Keratinocyte (primary cell): ENCODE measurements around the gene PLAAT1. TPM values are rescaled to one million over a fixed set of nuclear protein-coding genes. Genes with fewer than 3 reads are reported as not detected.
A peak's percentile ranks its signal among the peaks of the same experiment; 100 is the strongest.

ENCODE experiments used
- DNase-seq: peaks from one replicate; pipeline ENCODE4 v3.0.0-alpha.2; 2011; ENCODE audit warnings: low read depth, missing footprints, low spot score
- FAIRE-seq: peaks from 2 replicates; lab custom pipeline; 2011; peaks lifted over from hg19 to GRCh38; lab: Jason Lieb, UNC
- H2AFZ ChIP-seq: 2 replicates; pipeline ENCODE4 v1.6.0; 2012; ENCODE audit warnings: low read length, control low read depth, inconsistent platforms; ENCODE audit not compliant: control insufficient read depth
- H3K27ac ChIP-seq: 2 replicates; pipeline ENCODE4 v1.5.1; 2011; ENCODE audit warnings: low read length; ENCODE audit not compliant: control insufficient read depth, insufficient read depth
- H3K27me3 ChIP-seq: 3 replicates; pipeline ENCODE4 v1.6.0; 2011; ENCODE audit warnings: low read length; ENCODE audit not compliant: control insufficient read depth, insufficient read depth; ENCODE audit errors: extremely low read depth
- H3K36me3 ChIP-seq, 2 experiments: 2 replicates in 1 of 2; 3 replicates in 1 of 2; pipeline ENCODE4 v1.5.1; 2011; ENCODE audit warnings: low read length in 2 of 2, mild to moderate bottlenecking in 1 of 2; ENCODE audit not compliant: control insufficient read depth in 2 of 2, insufficient read depth in 2 of 2; ENCODE audit errors: extremely low read depth in 1 of 2
- H3K4me1 ChIP-seq: 3 replicates; pipeline ENCODE4 v1.5.1; 2011; ENCODE audit warnings: low read length; ENCODE audit not compliant: control insufficient read depth, insufficient read depth; ENCODE audit errors: extremely low read depth
- H3K4me2 ChIP-seq: 3 replicates; pipeline ENCODE4 v1.6.0; 2011; ENCODE audit warnings: low read depth, low read length; ENCODE audit not compliant: control insufficient read depth, insufficient read depth; ENCODE audit errors: extremely low read depth
- H3K4me3 ChIP-seq, 3 experiments: fragments of 200-600 bp in 1 of 3; sonication (generic) in 1 of 3; 2 replicates in 2 of 3; 3 replicates in 1 of 3; pipeline ENCODE4 v1.5.1; 2011 to 2016; ENCODE audit warnings: low read length in 3 of 3, mild to moderate bottlenecking in 3 of 3, control low read depth in 2 of 3, inconsistent platforms in 1 of 3, low read depth in 1 of 3, mixed read lengths in 1 of 3, mixed run types in 1 of 3, moderate library complexity in 1 of 3; ENCODE audit not compliant: control insufficient read depth in 2 of 3, insufficient read depth in 2 of 3; ENCODE audit errors: extremely low read depth in 1 of 3
- H3K79me2 ChIP-seq: 2 replicates; pipeline ENCODE4 v1.6.0; 2012; ENCODE audit warnings: low read length; ENCODE audit not compliant: control insufficient read depth, insufficient read depth
- H3K9ac ChIP-seq: 3 replicates; pipeline ENCODE4 v1.6.0; 2011; ENCODE audit warnings: low read length; ENCODE audit not compliant: control insufficient read depth, insufficient read depth; ENCODE audit errors: extremely low read depth
- H3K9me1 ChIP-seq: 3 replicates; pipeline ENCODE4 v1.6.0; 2011; ENCODE audit warnings: low read length; ENCODE audit not compliant: control insufficient read depth, insufficient read depth; ENCODE audit errors: extremely low read depth
- H3K9me3 ChIP-seq: 2 replicates; pipeline ENCODE4 v1.5.1; 2012; ENCODE audit warnings: low read depth, low read length; ENCODE audit not compliant: control insufficient read depth
- H4K20me1 ChIP-seq: 3 replicates; pipeline ENCODE4 v1.6.0; 2011; ENCODE audit warnings: low read length; ENCODE audit not compliant: control insufficient read depth, insufficient read depth; ENCODE audit errors: extremely low read depth
- EZH2 ChIP-seq: IDR thresholded peaks from one replicate; pipeline ENCODE4 v1.6.1; 2012; ENCODE audit warnings: inconsistent platforms, mild to moderate bottlenecking, low read length, moderate library complexity
- dilution Hi-C: fragments of 300-500 bp; cut with MboI; formaldehyde crosslinking; loops from one replicate; pipeline ENCODE4 v1.7.0; 2020; ENCODE audit warnings: low sequenced_read_pairs; ENCODE audit not compliant: extremely low pct_ligation_motif_present
- polyA plus RNA-seq, 5 experiments: library from polyadenylated mRNA; depleted of rRNA in 3 of 5; stranded (reverse) in 3 of 5; stranded (forward) in 1 of 5; unstranded in 1 of 5; fragments of >200 nt; gene quantifications; 1 replicate in 1 of 5; 2 replicates in 3 of 5; 3 replicates in 1 of 5; pipeline versions ENCODE4 v1.2.1 to v1.2.3, GENCODE V29; 2011 to 2012; ENCODE audit warnings: missing spikeins in 2 of 5, low read depth in 1 of 5, low replicate concordance in 1 of 5
- TF ChIP-seq, protein P1 (sequence below), 3 experiments: IDR thresholded peaks in 1 of 3; conservative IDR thresholded peaks in 1 of 3; optimal IDR thresholded peaks in 1 of 3; 2 replicates in 2 of 3; 3 replicates in 1 of 3; pipeline versions ENCODE3 to v1.5.1; 2011; ENCODE audit warnings: low read length in 3 of 3, mild to moderate bottlenecking in 3 of 3, moderate library complexity in 2 of 3, control low read depth in 1 of 3, inconsistent platforms in 1 of 3; ENCODE audit not compliant: insufficient read depth in 2 of 3; ENCODE audit errors: extremely low read depth in 1 of 3

Gene PLAAT1
- polyA plus RNA-seq, 1 donor (not counting 4 experiments of a cell fraction or from before 2014, with no cell fraction given), result 0.55 TPM

- Histone ChIP-seq H3K27ac (no peak overlapping the region), H3K36me3 (no peaks in the 10 kb centered on the region), H3K27me3 (no peaks in the 10 kb centered on the region), H3K4me3 (no peak overlapping the region), H2AFZ (no peak overlapping the region), H3K9ac (no peak overlapping the region), H4K20me1 (no peaks in the 10 kb centered on the region), H3K4me2 (no peak overlapping the region), H3K9me3 (no peaks in the 10 kb centered on the region), H3K79me2 (no peaks in the 10 kb centered on the region), H3K4me1 (no peaks in the 10 kb centered on the region), H3K9me1 (no peaks in the 10 kb centered on the region)
- TF ChIP-seq, protein P1, sequence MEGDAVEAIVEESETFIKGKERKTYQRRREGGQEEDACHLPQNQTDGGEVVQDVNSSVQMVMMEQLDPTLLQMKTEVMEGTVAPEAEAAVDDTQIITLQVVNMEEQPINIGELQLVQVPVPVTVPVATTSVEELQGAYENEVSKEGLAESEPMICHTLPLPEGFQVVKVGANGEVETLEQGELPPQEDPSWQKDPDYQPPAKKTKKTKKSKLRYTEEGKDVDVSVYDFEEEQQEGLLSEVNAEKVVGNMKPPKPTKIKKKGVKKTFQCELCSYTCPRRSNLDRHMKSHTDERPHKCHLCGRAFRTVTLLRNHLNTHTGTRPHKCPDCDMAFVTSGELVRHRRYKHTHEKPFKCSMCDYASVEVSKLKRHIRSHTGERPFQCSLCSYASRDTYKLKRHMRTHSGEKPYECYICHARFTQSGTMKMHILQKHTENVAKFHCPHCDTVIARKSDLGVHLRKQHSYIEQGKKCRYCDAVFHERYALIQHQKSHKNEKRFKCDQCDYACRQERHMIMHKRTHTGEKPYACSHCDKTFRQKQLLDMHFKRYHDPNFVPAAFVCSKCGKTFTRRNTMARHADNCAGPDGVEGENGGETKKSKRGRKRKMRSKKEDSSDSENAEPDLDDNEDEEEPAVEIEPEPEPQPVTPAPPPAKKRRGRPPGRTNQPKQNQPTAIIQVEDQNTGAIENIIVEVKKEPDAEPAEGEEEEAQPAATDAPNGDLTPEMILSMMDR (optimal IDR thresholded peaks at IDR 0.05 in 1 of 3, IDR thresholded peaks at IDR 0.05 in 1 of 3, conservative IDR thresholded peaks at IDR 0.05 in 1 of 3; ENCODE audit: extremely low read depth in 1 of 3, insufficient read depth in 2 of 3, low read length in 3 of 3), result no peak
- TF ChIP-seq EZH2, result no peak
- no peak for FAIRE-seq
- no peak for DNase-seq
- dilution Hi-C loops, result no loop called here
These were observed 10.4 kb upstream of the PLAAT1 start for GRCh38 chr3:193230610-193231009.

DNA sequence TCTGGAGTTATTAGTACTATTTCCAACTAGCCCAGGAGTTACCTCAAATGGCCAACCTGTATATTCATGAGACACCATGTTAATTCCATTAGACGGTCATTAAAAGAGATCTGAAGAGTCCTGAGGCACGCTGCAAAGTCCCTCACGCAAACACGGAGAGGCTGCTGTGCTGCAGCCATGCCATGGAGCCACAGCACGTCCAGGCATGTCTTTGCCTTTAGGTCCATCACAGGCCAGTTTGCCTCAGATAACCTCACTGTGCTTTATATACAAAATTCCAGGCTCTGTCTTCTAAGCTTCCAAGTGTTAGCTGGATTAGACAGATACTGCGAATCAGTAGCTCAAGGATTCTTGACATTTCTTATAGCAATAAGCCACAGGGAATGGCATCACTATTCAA lies 9.8 kb upstream of the PLAAT1 start:
- no peaks in the 10 kb centered on the region for H3K27me3 ChIP-seq
- no peaks in the 10 kb centered on the region for H3K4me1 ChIP-seq
- no peaks in the 10 kb centered on the region for H3K36me3 ChIP-seq
- no peaks in the 10 kb centered on the region for H3K79me2 ChIP-seq
- no peaks in the 10 kb centered on the region for H4K20me1 ChIP-seq
- no peaks in the 10 kb centered on the region for H3K9me3 ChIP-seq
- peak; percentile 20 for FAIRE-seq
- no peak overlapping the region for H3K4me2 ChIP-seq
- H2AFZ ChIP-seq, result peak overlapping the region; percentile 61
- no peak overlapping the region for H3K9ac ChIP-seq
- no peak overlapping the region for H3K27ac ChIP-seq
- no peak for DNase-seq
- dilution Hi-C loops, result no loop called here
- H3K9me1 ChIP-seq, result no peaks in the 10 kb centered on the region
- TF ChIP-seq EZH2, result no peak
- TF ChIP-seq, protein P1 (optimal IDR thresholded peaks at IDR 0.05 in 1 of 3, IDR thresholded peaks at IDR 0.05 in 1 of 3, conservative IDR thresholded peaks at IDR 0.05 in 1 of 3; ENCODE audit: extremely low read depth in 1 of 3, insufficient read depth in 2 of 3, low read length in 3 of 3), result no peak
- no peak overlapping the region for H3K4me3 ChIP-seq
